Panc1 (cell line): ENCODE measurements around the gene FOXI2. TPM values are rescaled to one million over a fixed set of nuclear protein-coding genes. Genes with fewer than 3 reads are reported as not detected.

Experiments
- ATAC-seq: fragments of 200-7000 bp; cut with Tn5 transposase; 2 replicates; pipeline ENCODE4 v1.9.1; 2020; ENCODE audit warnings: mild to moderate bottlenecking, moderate library complexity
- BruUV-seq: library from RNA; stranded (reverse); fragments of 400-500 nt; replicated peaks from 2 replicates; lab custom pipeline; 2021; lab: Mats Ljungman, UMichigan
- CTCF ChIA-PET: fragments of 300-600 bp; sonication (Branson Sonifier 250); formaldehyde crosslinking; loops from one replicate; lab custom pipeline; 2022; ENCODE audit warnings: antibody characterized with exemption; lab: Charles Lee
- POLR2A ChIA-PET: fragments of 300-600 bp; sonication (Branson Sonifier 250); formaldehyde crosslinking; loops from one replicate; lab custom pipeline; 2022; ENCODE audit warnings: antibody characterized with exemption; lab: Charles Lee
- DNase-seq: peaks from one replicate; pipeline ENCODE4 v3.0.0-alpha.2; 2010; ENCODE audit warnings: low read depth, low spot score
- H3K27ac ChIP-seq: 2 replicates; pipeline ENCODE4 v1.5.1; 2011; ENCODE audit warnings: mild to moderate bottlenecking, low read length, inconsistent platforms
- H3K27me3 ChIP-seq: fragments of 200-500 bp; sonication (Bioruptor generic); 2 replicates; pipeline ENCODE4 v1.6.0; 2014; ENCODE audit warnings: low read length, inconsistent platforms; ENCODE audit not compliant: control insufficient read depth, insufficient read depth
- H3K36me3 ChIP-seq: fragments of 200-500 bp; sonication (Bioruptor generic); 2 replicates; pipeline ENCODE4 v1.5.1; 2014; ENCODE audit warnings: inconsistent platforms, mild to moderate bottlenecking, low read length, moderate library complexity; ENCODE audit not compliant: control insufficient read depth, insufficient read depth
- H3K4me1 ChIP-seq: 2 replicates; pipeline ENCODE4 v1.5.1; 2011; ENCODE audit warnings: inconsistent platforms, mild to moderate bottlenecking, low read length, moderate library complexity; ENCODE audit not compliant: control insufficient read depth, insufficient read depth
- H3K4me3 ChIP-seq, 2 experiments: 2 replicates each; pipeline ENCODE4 v1.5.1; 2011 to 2012; ENCODE audit warnings: low read depth in 2 of 2, low read length in 2 of 2, mild to moderate bottlenecking in 2 of 2, inconsistent platforms in 1 of 2, moderate library complexity in 1 of 2
- H3K9me3 ChIP-seq: fragments of 200-500 bp; sonication (Bioruptor generic); 2 replicates; pipeline ENCODE4 v1.5.1; 2014; ENCODE audit warnings: low read depth, mild to moderate bottlenecking, inconsistent platforms, low read length, moderate library complexity; ENCODE audit not compliant: control insufficient read depth, insufficient read depth
- CTCF ChIP-seq: fragments of 450-650 bp; IDR thresholded peaks from 2 replicates; pipeline ENCODE4 v1.5.1; 2017; ENCODE audit warnings: mild to moderate bottlenecking
- POLR2AphosphoS5 ChIP-seq: IDR thresholded peaks from 2 replicates; pipeline ENCODE4 v1.6.1; 2012; ENCODE audit warnings: mild to moderate bottlenecking, low read depth, low read length, moderate library complexity
- SIN3A ChIP-seq: IDR thresholded peaks from 2 replicates; pipeline ENCODE4 v1.6.1; 2012; ENCODE audit warnings: low read depth, mild to moderate bottlenecking, low read length, moderate library complexity, borderline replicate concordance; ENCODE audit not compliant: insufficient read depth
- TCF7L2 ChIP-seq: IDR thresholded peaks from 2 replicates; pipeline ENCODE4 v1.6.1; 2011; ENCODE audit warnings: mild to moderate bottlenecking, low read depth, low read length, inconsistent platforms
- in situ Hi-C: cut with HindIII; loops from 2 replicates; pipeline ENCODE4 v1.10.0; 2016; ENCODE audit warnings: low sequenced_read_pairs, low pct_unique_long_range_greater_than_20kb
- intact Hi-C: fragments of 100-400 bp; cut with micrococcal nuclease; formaldehyde crosslinking; loops from one replicate; pipeline ENCODE4 v1.10.0; 2022; ENCODE audit not compliant: unreplicated experiment
- total RNA-seq: library from RNA; stranded (reverse); gene quantifications from one replicate; pipeline ENCODE4 v1.2.1, GENCODE V29; 2021; ENCODE audit not compliant: unreplicated experiment
- TF ChIP-seq, protein P1 (sequence below), 2 experiments: IDR thresholded peaks; 2 replicates each; pipeline ENCODE4 v1.6.1; 2011 to 2012; ENCODE audit warnings: low read depth in 2 of 2, control low read depth in 1 of 2, low read length in 1 of 2, mild to moderate bottlenecking in 1 of 2, moderate library complexity in 1 of 2; ENCODE audit not compliant: insufficient read depth in 1 of 2

FOXI2 gene
- total RNA-seq, 1 experiment from 2014 or later: not detected

- no peak for TF ChIP-seq TCF7L2
- no peak for TF ChIP-seq SIN3A
- TF ChIP-seq CTCF: no peak
- TF ChIP-seq, protein P1, sequence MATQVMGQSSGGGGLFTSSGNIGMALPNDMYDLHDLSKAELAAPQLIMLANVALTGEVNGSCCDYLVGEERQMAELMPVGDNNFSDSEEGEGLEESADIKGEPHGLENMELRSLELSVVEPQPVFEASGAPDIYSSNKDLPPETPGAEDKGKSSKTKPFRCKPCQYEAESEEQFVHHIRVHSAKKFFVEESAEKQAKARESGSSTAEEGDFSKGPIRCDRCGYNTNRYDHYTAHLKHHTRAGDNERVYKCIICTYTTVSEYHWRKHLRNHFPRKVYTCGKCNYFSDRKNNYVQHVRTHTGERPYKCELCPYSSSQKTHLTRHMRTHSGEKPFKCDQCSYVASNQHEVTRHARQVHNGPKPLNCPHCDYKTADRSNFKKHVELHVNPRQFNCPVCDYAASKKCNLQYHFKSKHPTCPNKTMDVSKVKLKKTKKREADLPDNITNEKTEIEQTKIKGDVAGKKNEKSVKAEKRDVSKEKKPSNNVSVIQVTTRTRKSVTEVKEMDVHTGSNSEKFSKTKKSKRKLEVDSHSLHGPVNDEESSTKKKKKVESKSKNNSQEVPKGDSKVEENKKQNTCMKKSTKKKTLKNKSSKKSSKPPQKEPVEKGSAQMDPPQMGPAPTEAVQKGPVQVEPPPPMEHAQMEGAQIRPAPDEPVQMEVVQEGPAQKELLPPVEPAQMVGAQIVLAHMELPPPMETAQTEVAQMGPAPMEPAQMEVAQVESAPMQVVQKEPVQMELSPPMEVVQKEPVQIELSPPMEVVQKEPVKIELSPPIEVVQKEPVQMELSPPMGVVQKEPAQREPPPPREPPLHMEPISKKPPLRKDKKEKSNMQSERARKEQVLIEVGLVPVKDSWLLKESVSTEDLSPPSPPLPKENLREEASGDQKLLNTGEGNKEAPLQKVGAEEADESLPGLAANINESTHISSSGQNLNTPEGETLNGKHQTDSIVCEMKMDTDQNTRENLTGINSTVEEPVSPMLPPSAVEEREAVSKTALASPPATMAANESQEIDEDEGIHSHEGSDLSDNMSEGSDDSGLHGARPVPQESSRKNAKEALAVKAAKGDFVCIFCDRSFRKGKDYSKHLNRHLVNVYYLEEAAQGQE (IDR thresholded peaks at IDR 0.05; ENCODE audit: insufficient read depth in 1 of 2, low read depth in 2 of 2, low read length in 1 of 2): no peak
- ChIA-PET CTCF (no interaction called here), POLR2A (no interaction called here)
- Histone ChIP-seq H3K9me3 (no peaks in the 10 kb centered on the region), H3K4me3 (no peak overlapping the region), H3K27me3 (no peaks in the 10 kb centered on the region), H3K36me3 (no peaks in the 10 kb centered on the region), H3K27ac (no peak overlapping the region), H3K4me1 (no peaks in the 10 kb centered on the region)
- in situ Hi-C loops (no loop called here), intact Hi-C loops (no loop called here)
- DNase-seq (no peak), ATAC-seq (no peak)
- no TSS peak for BruUV-seq
These were observed 2.9 kb downstream of the FOXI2 start for GRCh38 chr10:127739908-127740307.

DNA sequence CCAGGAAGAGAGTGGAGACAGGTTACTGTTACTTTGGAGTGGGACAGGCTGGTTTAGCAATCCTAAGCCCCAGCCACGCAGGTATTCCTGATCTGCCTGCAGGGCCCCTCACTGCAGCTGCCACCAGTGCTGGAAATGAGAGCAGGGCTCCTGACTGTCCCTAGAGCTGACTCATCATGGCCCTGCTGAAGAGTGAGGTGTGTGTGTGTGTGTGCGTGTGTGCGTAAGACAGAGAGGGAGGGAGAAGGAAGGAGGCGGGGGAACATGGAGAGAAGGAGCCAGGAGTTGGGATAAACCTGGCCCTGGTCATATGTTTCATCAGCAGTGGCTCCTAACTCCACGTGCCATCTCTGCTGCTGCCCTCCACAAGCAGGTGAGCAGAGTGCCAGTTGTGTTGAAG lies 3.6 kb downstream of the FOXI2 start:
- Histone ChIP-seq H3K27ac (no peak overlapping the region), H3K4me1 (no peaks in the 10 kb centered on the region), H3K36me3 (no peaks in the 10 kb centered on the region), H3K9me3 (no peaks in the 10 kb centered on the region), H3K27me3 (no peaks in the 10 kb centered on the region), H3K4me3 (no peak overlapping the region)
- CTCF ChIA-PET: no interaction called here
- intact Hi-C loops: no loop called here
- DNase-seq (no peak), ATAC-seq (no peak)
- no peak for TF ChIP-seq SIN3A
- TF ChIP-seq TCF7L2: no peak
- TF ChIP-seq, protein P1 (IDR thresholded peaks at IDR 0.05; ENCODE audit: insufficient read depth in 1 of 2, low read depth in 2 of 2, low read length in 1 of 2): no peak
- TF ChIP-seq POLR2AphosphoS5: no peak
- TF ChIP-seq CTCF: no peak
- POLR2A ChIA-PET: no interaction called here
- no TSS peak for BruUV-seq
- in situ Hi-C loops: no loop called here
